MCF 10A (cell line): ENCODE results near the gene PDLIM3. TPM values are rescaled to one million over a fixed set of nuclear protein-coding genes. Genes with fewer than 3 reads are reported as not detected.

Experiments used
- BruUV-seq: library from RNA; stranded (reverse); fragments of 400-500 nt; replicated peaks from 2 replicates; lab custom pipeline; 2021; lab: Mats Ljungman, UMichigan
- CTCF ChIA-PET: fragments of 300-600 bp; sonication (Branson Sonifier 250); formaldehyde crosslinking; extraction: SDS; loops from one replicate; lab custom pipeline; 2021; ENCODE audit warnings: antibody characterized with exemption, inconsistent platforms; lab: Yijun Ruan, JAX
- POLR2A ChIA-PET: fragments of 300-600, 350-650 bp; sonication (Branson Sonifier 250); formaldehyde crosslinking; extraction: SDS; loops from one replicate; lab custom pipeline; 2020; ENCODE audit warnings: antibody characterized with exemption, inconsistent platforms; lab: Yijun Ruan, JAX
- DNase-seq: peaks from one replicate; pipeline ENCODE4 v3.0.0-alpha.2; 2018; ENCODE audit not compliant: unreplicated experiment
- H3K27ac Mint-ChIP-seq: one replicate; pipeline ENCODE4 v1.8.0; 2022; ENCODE audit warnings: mild to moderate bottlenecking, low read depth, mixed read lengths; ENCODE audit not compliant: unreplicated experiment
- H3K27me3 Mint-ChIP-seq: one replicate; pipeline ENCODE4 v1.8.0; 2022; ENCODE audit warnings: mixed read lengths; ENCODE audit not compliant: insufficient read depth, unreplicated experiment
- H3K36me3 Mint-ChIP-seq: one replicate; pipeline ENCODE4 v1.8.0; 2022; ENCODE audit warnings: mild to moderate bottlenecking, moderate library complexity, mixed read lengths; ENCODE audit not compliant: insufficient read depth, unreplicated experiment
- H3K4me1 Mint-ChIP-seq: one replicate; pipeline ENCODE4 v1.8.0; 2022; ENCODE audit warnings: mixed read lengths; ENCODE audit not compliant: insufficient read depth, unreplicated experiment
- H3K4me3 Mint-ChIP-seq: one replicate; pipeline ENCODE4 v1.8.0; 2022; ENCODE audit warnings: mild to moderate bottlenecking, moderate library complexity, mixed read lengths; ENCODE audit not compliant: unreplicated experiment
- H3K9me3 Mint-ChIP-seq: one replicate; pipeline ENCODE4 v1.8.0; 2022; ENCODE audit warnings: mixed read lengths; ENCODE audit not compliant: unreplicated experiment
- intact Hi-C: fragments of 100-400 bp; cut with micrococcal nuclease; formaldehyde crosslinking; loops from 2 replicates; pipeline ENCODE4 v1.14.1; 2022
- total RNA-seq: library from RNA; stranded (reverse); gene quantifications from 2 replicates; pipeline ENCODE4 v1.2.3, GENCODE V29; 2022
- TF ChIP-seq, protein P1 (sequence below): fragments of 200-600 bp; IDR thresholded peaks from one replicate; pipeline ENCODE4 v1.8.0; 2022; ENCODE audit warnings: antibody characterized with exemption, mild to moderate bottlenecking; ENCODE audit not compliant: unreplicated experiment

Gene PDLIM3
- total RNA-seq, 1 experiment from 2014 or later, result 0.30 TPM

DNA sequence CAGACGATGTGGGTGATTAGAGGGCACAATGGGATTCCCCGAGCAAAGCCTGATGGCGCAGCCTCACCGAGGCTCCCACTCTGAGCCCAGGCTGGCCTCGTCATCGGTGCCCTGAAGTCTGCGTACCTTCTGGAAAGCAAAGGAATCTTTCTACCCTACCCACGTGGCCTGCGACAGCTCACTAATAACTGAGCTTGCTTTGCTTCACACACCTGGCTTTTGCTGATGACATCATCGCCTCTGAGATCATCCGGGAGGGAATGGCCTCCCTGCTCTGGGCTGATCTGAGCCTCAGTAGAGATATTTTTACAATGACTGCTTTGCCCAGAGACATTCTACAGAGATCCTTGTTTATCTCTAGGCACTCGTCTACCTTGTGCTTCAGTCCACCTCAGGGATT is 45.4 kb upstream of the PDLIM3 start:
- intact Hi-C loops, result no loop called here
- Mint-ChIP-seq H3K27me3 (no peaks in the 10 kb centered on the region), H3K4me1 (no peaks in the 10 kb centered on the region), H3K27ac (no peak overlapping the region), H3K9me3 (no peaks in the 10 kb centered on the region), H3K4me3 (no peak overlapping the region), H3K36me3 (peaks cover 10% of the 10 kb centered on the region)
- DNase-seq, result no peak
- ChIA-PET POLR2A (no interaction called here), CTCF (interaction anchor here (0.6 kb wide), 1 partner anchor 113 kb away, joined by 3 read pairs; no protein-coding TSS in a partner anchor)
- TF ChIP-seq, protein P1, sequence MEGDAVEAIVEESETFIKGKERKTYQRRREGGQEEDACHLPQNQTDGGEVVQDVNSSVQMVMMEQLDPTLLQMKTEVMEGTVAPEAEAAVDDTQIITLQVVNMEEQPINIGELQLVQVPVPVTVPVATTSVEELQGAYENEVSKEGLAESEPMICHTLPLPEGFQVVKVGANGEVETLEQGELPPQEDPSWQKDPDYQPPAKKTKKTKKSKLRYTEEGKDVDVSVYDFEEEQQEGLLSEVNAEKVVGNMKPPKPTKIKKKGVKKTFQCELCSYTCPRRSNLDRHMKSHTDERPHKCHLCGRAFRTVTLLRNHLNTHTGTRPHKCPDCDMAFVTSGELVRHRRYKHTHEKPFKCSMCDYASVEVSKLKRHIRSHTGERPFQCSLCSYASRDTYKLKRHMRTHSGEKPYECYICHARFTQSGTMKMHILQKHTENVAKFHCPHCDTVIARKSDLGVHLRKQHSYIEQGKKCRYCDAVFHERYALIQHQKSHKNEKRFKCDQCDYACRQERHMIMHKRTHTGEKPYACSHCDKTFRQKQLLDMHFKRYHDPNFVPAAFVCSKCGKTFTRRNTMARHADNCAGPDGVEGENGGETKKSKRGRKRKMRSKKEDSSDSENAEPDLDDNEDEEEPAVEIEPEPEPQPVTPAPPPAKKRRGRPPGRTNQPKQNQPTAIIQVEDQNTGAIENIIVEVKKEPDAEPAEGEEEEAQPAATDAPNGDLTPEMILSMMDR, result no peak
- BruUV-seq, result no TSS peak

DNA sequence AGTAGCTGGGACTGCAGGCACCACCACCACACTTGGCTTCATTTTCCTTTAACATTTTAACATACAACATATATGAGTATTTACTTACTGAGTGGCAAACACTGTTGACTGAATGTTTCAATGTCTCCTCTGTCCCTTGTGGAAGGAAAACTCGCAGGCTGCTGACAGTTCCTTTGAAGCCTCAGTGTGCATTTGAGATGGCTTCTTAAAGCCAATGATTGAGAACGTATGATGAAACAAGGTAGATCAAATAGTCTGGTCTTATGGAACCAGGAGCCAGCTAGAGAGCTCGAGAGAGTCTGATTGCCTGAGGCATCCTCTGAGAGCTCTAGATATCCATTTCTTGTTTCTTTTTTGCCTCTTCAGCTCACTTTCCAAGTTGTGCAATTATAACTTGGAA is 43.0 kb upstream of the PDLIM3 start:
- TF ChIP-seq, protein P1, result no peak
- BruUV-seq, result no TSS peak
- POLR2A ChIA-PET, result no interaction called here
- Mint-ChIP-seq H3K27me3 (no peaks in the 10 kb centered on the region), H3K9me3 (no peaks in the 10 kb centered on the region), H3K27ac (no peak overlapping the region), H3K4me1 (peaks cover 7% of the 10 kb centered on the region), H3K36me3 (peaks cover 11% of the 10 kb centered on the region), H3K4me3 (no peak overlapping the region)
- CTCF ChIA-PET, result interaction anchor here (1.4 to 1.7 kb wide), 2 partner anchors 8 to 20 kb away, joined by 4 to 5 read pairs; no protein-coding TSS in a partner anchor
- intact Hi-C loops, result no loop called here
- no peak for DNase-seq

DNA sequence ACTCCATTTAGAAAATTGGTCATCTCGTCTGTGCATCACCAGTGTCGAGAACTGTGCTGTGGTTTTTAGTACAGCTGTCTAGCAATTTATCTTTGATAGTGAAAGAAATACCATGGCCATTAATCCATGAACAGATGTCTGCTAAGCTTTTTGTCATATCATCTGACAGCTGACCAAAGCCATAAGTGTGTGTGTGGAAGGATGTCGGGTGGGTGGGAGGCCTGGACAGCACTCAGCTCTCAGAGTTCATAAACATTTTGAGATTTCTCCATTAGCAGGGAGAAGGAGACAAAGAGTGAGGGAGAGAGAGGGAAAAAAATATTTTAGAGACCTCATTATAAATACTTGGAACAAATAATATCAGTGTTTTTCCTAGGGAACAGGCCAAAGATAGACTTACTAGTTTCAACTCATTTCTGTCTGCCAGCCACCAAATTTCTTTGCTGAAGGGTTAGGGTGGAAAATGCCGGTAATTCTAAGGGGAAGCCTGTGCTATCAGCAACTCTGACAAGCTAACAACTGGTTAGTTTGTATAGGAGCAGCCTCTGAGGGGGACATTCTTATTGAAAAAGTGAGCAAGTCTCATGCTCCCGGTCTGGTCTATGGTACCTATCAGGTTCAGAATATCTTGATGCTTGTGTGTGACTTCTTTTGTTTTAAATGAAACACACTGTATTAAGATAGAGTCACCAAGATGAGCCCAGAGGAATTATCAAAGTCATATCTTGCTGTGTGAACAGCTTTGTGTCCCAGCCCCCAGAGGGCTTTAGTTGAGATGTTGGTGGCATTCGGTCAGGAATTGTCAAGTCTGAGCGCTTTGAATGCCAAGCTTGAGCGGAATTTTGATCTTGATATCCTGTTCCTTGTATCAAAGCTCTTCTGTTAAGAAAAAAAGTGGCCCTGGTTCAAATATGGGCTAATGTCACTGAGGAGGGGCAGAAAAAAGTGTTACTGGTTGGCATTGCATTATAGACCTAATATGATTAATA is 41.9 kb upstream of the PDLIM3 start:
- intact Hi-C loops, result no loop called here
- CTCF ChIA-PET, result interaction anchor here (1.4 kb wide), 1 partner anchor 9 kb away, joined by 5 read pairs; no protein-coding TSS in a partner anchor
- Mint-ChIP-seq H3K4me1 (peaks cover 9% of the 10 kb centered on the region), H3K27me3 (no peaks in the 10 kb centered on the region), H3K36me3 (peaks cover 5% of the 10 kb centered on the region), H3K4me3 (no peak overlapping the region), H3K27ac (no peak overlapping the region), H3K9me3 (no peaks in the 10 kb centered on the region)
- no peak for DNase-seq
- no TSS peak for BruUV-seq
- POLR2A ChIA-PET, result interaction anchor here (1.2 kb wide), 1 partner anchor 14 kb away, joined by 5 read pairs; no protein-coding TSS in a partner anchor
- TF ChIP-seq, protein P1, result no peak

DNA sequence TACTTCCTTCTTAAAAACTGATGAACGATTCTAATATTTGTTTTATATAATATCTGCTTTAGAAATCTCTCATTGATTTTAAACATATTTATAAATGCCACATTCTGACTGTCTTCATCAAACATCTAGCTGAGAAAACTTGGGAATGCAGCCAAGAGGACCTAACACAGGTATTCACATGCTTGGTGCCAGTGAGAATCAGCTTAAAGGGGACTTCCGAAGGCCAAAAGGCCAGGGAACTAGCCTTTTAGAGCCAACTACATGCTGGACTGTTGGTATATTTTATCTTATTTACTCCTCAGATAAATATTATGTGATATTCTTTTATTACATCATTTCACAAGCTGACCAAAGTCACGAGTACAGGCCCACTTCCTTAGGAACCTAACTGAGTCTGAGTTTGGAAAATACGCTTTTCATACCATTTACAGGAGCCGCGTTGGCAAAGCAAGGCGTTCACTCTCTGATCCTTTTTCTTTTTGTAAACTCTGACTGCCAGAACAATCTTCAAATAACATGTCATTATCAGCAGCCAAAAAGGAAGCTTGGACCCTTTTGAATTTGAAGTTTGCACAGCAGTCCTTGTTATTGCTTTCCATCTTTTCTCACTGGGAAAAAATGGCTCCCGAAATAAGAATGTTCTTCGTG is 41.1 kb upstream of the PDLIM3 start:
- BruUV-seq, result no TSS peak
- ChIA-PET CTCF (no interaction called here), POLR2A (interaction anchor here (0.6 to 1.2 kb wide), 2 partner anchors 15 to 66 kb away, joined by 3 to 5 read pairs; no protein-coding TSS in a partner anchor)
- Mint-ChIP-seq H3K27me3 (no peaks in the 10 kb centered on the region), H3K9me3 (no peaks in the 10 kb centered on the region), H3K36me3 (peaks cover 5% of the 10 kb centered on the region), H3K4me3 (no peak overlapping the region), H3K4me1 (peaks cover 9% of the 10 kb centered on the region), H3K27ac (no peak overlapping the region)
- DNase-seq, result no peak
- intact Hi-C loops, result no loop called here
- TF ChIP-seq, protein P1, result no peak
